Measurements from ENCODE around the gene YPEL2. TPM values are rescaled to one million over a fixed set of nuclear protein-coding genes. Genes with fewer than 3 reads are reported as not detected.

YPEL2 gene
- total RNA-seq, 4 donors from 2014 or later = 20.6 to 33.1 (median 26.9) TPM

- no peak for DNase-seq (ENCODE audit: low spot score in 2 of 2)
- no peak for TF ChIP-seq CTCF (IDR thresholded peaks at IDR 0.05)
- no peak for TF ChIP-seq POLR2A (IDR thresholded peaks at IDR 0.05)
- 45 to 50% methylated on average over 10 of the region's 10 CpGs for WGBS, 2 donors
- intact Hi-C loops (cut with DNase I; ENCODE audit: low total_unique reads) = no loop called here
- H3K4me3 ChIP-seq (ENCODE audit: low read depth, poor library complexity, severe bottlenecking) = no peak overlapping the region
These were observed 34.7 kb downstream of the YPEL2 start for GRCh38 chr17:59366040-59366757.

- intact Hi-C loops (cut with DNase I; ENCODE audit: low total_unique reads) = no loop called here
- no peak for DNase-seq (ENCODE audit: low spot score in 2 of 2)
- WGBS, 2 donors = 31 to 50% methylated on average over 8 of the region's 8 CpGs
- TF ChIP-seq CTCF (IDR thresholded peaks at IDR 0.05) (no peak), POLR2A (IDR thresholded peaks at IDR 0.05) (no peak)
- H3K4me3 ChIP-seq (ENCODE audit: low read depth, poor library complexity, severe bottlenecking) = no peak overlapping the region
These were observed 35.6 kb downstream of the YPEL2 start for GRCh38 chr17:59366773-59367656.

- WGBS, 2 donors = 35 to 65% methylated on average over 1 of the region's 1 CpG
- no peak overlapping the region for H3K4me3 ChIP-seq (ENCODE audit: low read depth, poor library complexity, severe bottlenecking)
- no peak for TF ChIP-seq CTCF (IDR thresholded peaks at IDR 0.05)
- TF ChIP-seq POLR2A (IDR thresholded peaks at IDR 0.05) = no peak
- DNase-seq (ENCODE audit: low spot score in 2 of 2) = no peak
- intact Hi-C loops (cut with DNase I; ENCODE audit: low total_unique reads) = no loop called here
These were observed 36.2 kb downstream of the YPEL2 start for GRCh38 chr17:59367657-59368045.

- DNase-seq (ENCODE audit: low spot score in 2 of 2) = no peak
- H3K4me3 ChIP-seq (ENCODE audit: low read depth, poor library complexity, severe bottlenecking) = no peak overlapping the region
- TF ChIP-seq POLR2A (IDR thresholded peaks at IDR 0.05) (no peak), CTCF (IDR thresholded peaks at IDR 0.05) (no peak)
- 81 to 86% methylated on average over 7 of the region's 7 CpGs for WGBS, 2 donors
- intact Hi-C loops (cut with DNase I; ENCODE audit: low total_unique reads) = no loop called here
These were observed 36.9 kb downstream of the YPEL2 start for GRCh38 chr17:59368218-59368857.

GRCh38 chr17:59369031-59369975, 37.8 kb downstream of the YPEL2 start:
- TF ChIP-seq POLR2A (IDR thresholded peaks at IDR 0.05) = no peak
- no peak for TF ChIP-seq CTCF (IDR thresholded peaks at IDR 0.05)
- intact Hi-C loops (cut with DNase I; ENCODE audit: low total_unique reads) = no loop called here
- DNase-seq (ENCODE audit: low spot score in 2 of 2) = no peak
- no peak overlapping the region for H3K4me3 ChIP-seq (ENCODE audit: low read depth, poor library complexity, severe bottlenecking)
- WGBS, 2 donors = 67 to 74% methylated on average over 9 of the region's 9 CpGs
